A549 (cell line): Measurements from ENCODE around the gene INPPL1. TPM values are rescaled to one million over a fixed set of nuclear protein-coding genes. Genes with fewer than 3 reads are reported as not detected.

ENCODE experiments used
- ATAC-seq, 2 experiments: fragments of 200-7000 bp in 1 of 2; fragments of >200 bp in 1 of 2; cut with Nextera tagmentation in 1 of 2; cut with Tn5 transposase in 1 of 2; 3 replicates each; pipeline versions ENCODE4 v1.8.0 to v1.9.1; 2018 to 2020; ENCODE audit warnings: mild to moderate bottlenecking in 1 of 2, moderate library complexity in 1 of 2
- CTCF ChIA-PET: fragments of 300-600 bp; sonication (Branson Sonifier 250); formaldehyde crosslinking; extraction: SDS; loops from one replicate; lab custom pipeline; 2021; ENCODE audit warnings: antibody characterized with exemption, inconsistent platforms; lab: Yijun Ruan, JAX
- POLR2A ChIA-PET: fragments of 350-600 bp; formaldehyde crosslinking; extraction: SDS; loops from one replicate; lab custom pipeline; 2021; ENCODE audit warnings: antibody characterized with exemption, inconsistent platforms; lab: Yijun Ruan, JAX
- DNase-seq, 2 experiments: peaks; one replicate each; pipeline versions ENCODE4 v3.0.0 to v3.0.0-alpha.2; 2011 to 2016; ENCODE audit warnings: low read depth in 1 of 2, low spot score in 1 of 2
- FAIRE-seq: peaks from 2 replicates; lab custom pipeline; 2011; peaks lifted over from hg19 to GRCh38; lab: Jason Lieb, UNC
- H3K27ac ChIP-seq, 2 experiments: fragments of >200 bp; sonication (Bioruptor Twin); formaldehyde crosslinking; 3 replicates each; pipeline ENCODE4 v1.5.1; 2016 to 2017
- H3K4me1 ChIP-seq: fragments of >200 bp; sonication (Bioruptor Twin); formaldehyde crosslinking; 3 replicates; pipeline ENCODE4 v1.6.1; 2016
- H3K4me2 ChIP-seq: fragments of >200 bp; sonication (Bioruptor Twin); formaldehyde crosslinking; 3 replicates; pipeline ENCODE4 v1.6.1; 2016
- H3K4me3 ChIP-seq: fragments of >200 bp; sonication (Bioruptor Twin); formaldehyde crosslinking; 3 replicates; pipeline ENCODE4 v1.5.1; 2016
- H3K9me3 ChIP-seq: fragments of >200 bp; sonication (Bioruptor Twin); formaldehyde crosslinking; 3 replicates; pipeline ENCODE4 v1.6.1; 2016
- BHLHE40 ChIP-seq: IDR thresholded peaks from 2 replicates; pipeline ENCODE4 v1.6.1; 2012; ENCODE audit warnings: low read depth, low read length, inconsistent platforms
- CEBPB ChIP-seq, 2 experiments: fragments of >200 bp in 1 of 2; sonication (Bioruptor Twin) in 1 of 2; formaldehyde crosslinking in 1 of 2; IDR thresholded peaks; 2 replicates each; pipeline ENCODE4 v1.6.1; 2012 to 2016
- CHD2 ChIP-seq: fragments of 150-350 bp; IDR thresholded peaks from 2 replicates; pipeline ENCODE4 v1.6.1; 2014; ENCODE audit warnings: low read length; ENCODE audit not compliant: partially characterized antibody
- CHD4 ChIP-seq: fragments of 200-600 bp; sonication (generic); IDR thresholded peaks from 2 replicates; pipeline ENCODE4 v1.6.1; 2016; ENCODE audit warnings: antibody characterized with exemption, mild to moderate bottlenecking, borderline replicate concordance
- EHF ChIP-seq: fragments of 250-450 bp; sonication (Bioruptor Pico); IDR thresholded peaks from 2 replicates; pipeline ENCODE4 v1.5.0; 2020; ENCODE audit warnings: mild to moderate bottlenecking
- EP300 ChIP-seq, 2 experiments: fragments of >200 bp; sonication (Bioruptor Twin); formaldehyde crosslinking; IDR thresholded peaks; 2 replicates in 1 of 2; 3 replicates in 1 of 2; pipeline ENCODE4 v1.6.1; 2016 to 2017
- FOSB ChIP-seq: fragments of 250-450 bp; sonication (Bioruptor Pico); IDR thresholded peaks from 2 replicates; pipeline ENCODE4 v1.5.0; 2020; ENCODE audit warnings: mild to moderate bottlenecking, moderate library complexity
- HEYL ChIP-seq: fragments of 250-450 bp; sonication (Bioruptor Pico); IDR thresholded peaks from 2 replicates; pipeline ENCODE4 v1.8.0; 2021; ENCODE audit warnings: mild to moderate bottlenecking, moderate library complexity
- HMGXB4 ChIP-seq: fragments of 250-450 bp; sonication (Bioruptor Pico); IDR thresholded peaks from 2 replicates; pipeline ENCODE4 v1.5.0; 2021; ENCODE audit warnings: mild to moderate bottlenecking, moderate library complexity, borderline replicate concordance
- HOXA7 ChIP-seq: fragments of 250-450 bp; sonication (Bioruptor Pico); IDR thresholded peaks from 2 replicates; pipeline ENCODE4 v1.5.0; 2020; ENCODE audit warnings: mild to moderate bottlenecking, moderate library complexity
- HOXB5 ChIP-seq: fragments of 250-450 bp; sonication (Bioruptor Pico); IDR thresholded peaks from 2 replicates; pipeline ENCODE4 v1.5.0; 2020; ENCODE audit warnings: mild to moderate bottlenecking, moderate library complexity
- KDM1A ChIP-seq: fragments of 200-600 bp; sonication (generic); IDR thresholded peaks from 2 replicates; pipeline ENCODE4 v1.6.1; 2016; ENCODE audit warnings: low read depth, mild to moderate bottlenecking
- KDM5A ChIP-seq: fragments of 200-600 bp; sonication (generic); IDR thresholded peaks from 2 replicates; pipeline ENCODE4 v1.6.1; 2016; ENCODE audit warnings: antibody characterized with exemption, mild to moderate bottlenecking
- MAFK ChIP-seq: fragments of 450-650 bp; IDR thresholded peaks from 2 replicates; pipeline ENCODE4 v1.6.1; 2014; ENCODE audit not compliant: partially characterized antibody
- MAZ ChIP-seq: fragments of 150-350 bp; IDR thresholded peaks from 2 replicates; pipeline ENCODE4 v1.6.1; 2014; ENCODE audit warnings: antibody characterized with exemption, low read depth, low read length, borderline replicate concordance
- MYC ChIP-seq: IDR thresholded peaks from 2 replicates; pipeline ENCODE4 v1.6.1; 2012; ENCODE audit warnings: mild to moderate bottlenecking, inconsistent platforms, low read length, improper control_type of control experiment, borderline replicate concordance
- NFE2L2 ChIP-seq: fragments of 150-350 bp; conservative IDR thresholded peaks from 2 replicates; pipeline ENCODE4 v1.6.1; 2014; ENCODE audit warnings: low read length
- NPAS2 ChIP-seq: fragments of 250-450 bp; sonication (Bioruptor Pico); IDR thresholded peaks from 2 replicates; pipeline ENCODE4 v1.8.0; 2022; ENCODE audit warnings: mild to moderate bottlenecking, moderate library complexity, borderline replicate concordance
- RNF2 ChIP-seq: fragments of 200-600 bp; sonication (generic); IDR thresholded peaks from 2 replicates; pipeline ENCODE4 v1.6.1; 2016; ENCODE audit warnings: low read depth, mild to moderate bottlenecking, antibody characterized with exemption, moderate library complexity, borderline replicate concordance
- SMC3 ChIP-seq: fragments of >200 bp; sonication (Bioruptor Twin); formaldehyde crosslinking; IDR thresholded peaks from 3 replicates; pipeline ENCODE4 v1.6.1; 2018; ENCODE audit warnings: inconsistent platforms
- TFCP2L1 ChIP-seq: fragments of 250-450 bp; sonication (Bioruptor Pico); IDR thresholded peaks from 2 replicates; pipeline ENCODE4 v1.5.0; 2021; ENCODE audit warnings: mild to moderate bottlenecking
- TP53 ChIP-seq: fragments of 250-450 bp; sonication (Bioruptor Pico); IDR thresholded peaks from 2 replicates; pipeline ENCODE4 v1.5.0; 2021; ENCODE audit warnings: mild to moderate bottlenecking, moderate library complexity
- USF2 ChIP-seq: fragments of 450-650 bp; IDR thresholded peaks from 2 replicates; pipeline ENCODE4 v1.6.1; 2014; ENCODE audit warnings: antibody characterized with exemption
- WGBS: methylation state at CpG from one replicate; pipeline ENCODE4 v1.1.6; 2017; ENCODE audit errors: missing lambda C conversion rate; 5-methylcytosine and 5-hydroxymethylcytosine counted together
- polyA plus RNA-seq, 4 experiments: library from polyadenylated mRNA; depleted of rRNA in 3 of 4; stranded (reverse); fragments of >200 nt; fragmentation: RNase III in 1 of 4; extraction: RNeasy Plus Mini Kit Qiagen cat#74134 plus additional on column Dnase treatment in 1 of 4; gene quantifications; 2 replicates in 3 of 4; 3 replicates in 1 of 4; pipeline ENCODE4 v1.2.3, GENCODE V29; 2011 to 2017
- TF ChIP-seq, protein P1 (sequence below): IDR thresholded peaks from 2 replicates; pipeline ENCODE4 v1.6.1; 2012; ENCODE audit warnings: low read depth, borderline replicate concordance
- TF ChIP-seq, protein P2 (sequence below): IDR thresholded peaks from 2 replicates; pipeline ENCODE4 v1.6.1; 2012
- TF ChIP-seq, protein P3 (sequence below): fragments of >200 bp; sonication (Bioruptor Twin); formaldehyde crosslinking; IDR thresholded peaks from 2 replicates; pipeline ENCODE4 v1.6.1; 2016

INPPL1 gene
- polyA plus RNA-seq, 2 of the 4 experiments (the other 2 are of a cell fraction): 67.4 to 103 TPM

- TF ChIP-seq NFE2L2: no peak
- TF ChIP-seq, protein P1, sequence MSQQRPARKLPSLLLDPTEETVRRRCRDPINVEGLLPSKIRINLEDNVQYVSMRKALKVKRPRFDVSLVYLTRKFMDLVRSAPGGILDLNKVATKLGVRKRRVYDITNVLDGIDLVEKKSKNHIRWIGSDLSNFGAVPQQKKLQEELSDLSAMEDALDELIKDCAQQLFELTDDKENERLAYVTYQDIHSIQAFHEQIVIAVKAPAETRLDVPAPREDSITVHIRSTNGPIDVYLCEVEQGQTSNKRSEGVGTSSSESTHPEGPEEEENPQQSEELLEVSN: no peak
- no peak for TF ChIP-seq HMGXB4 (CRISPR knock-in tag)
- no peak for TF ChIP-seq EP300 (IDR thresholded peaks at IDR 0.05)
- TF ChIP-seq HOXA7 (CRISPR knock-in tag): no peak
- TF ChIP-seq, all 56 proteins: peak for 0
Observed at GRCh38 chr11:72249961-72250360, 25.4 kb downstream of the INPPL1 start (continued).

DNA sequence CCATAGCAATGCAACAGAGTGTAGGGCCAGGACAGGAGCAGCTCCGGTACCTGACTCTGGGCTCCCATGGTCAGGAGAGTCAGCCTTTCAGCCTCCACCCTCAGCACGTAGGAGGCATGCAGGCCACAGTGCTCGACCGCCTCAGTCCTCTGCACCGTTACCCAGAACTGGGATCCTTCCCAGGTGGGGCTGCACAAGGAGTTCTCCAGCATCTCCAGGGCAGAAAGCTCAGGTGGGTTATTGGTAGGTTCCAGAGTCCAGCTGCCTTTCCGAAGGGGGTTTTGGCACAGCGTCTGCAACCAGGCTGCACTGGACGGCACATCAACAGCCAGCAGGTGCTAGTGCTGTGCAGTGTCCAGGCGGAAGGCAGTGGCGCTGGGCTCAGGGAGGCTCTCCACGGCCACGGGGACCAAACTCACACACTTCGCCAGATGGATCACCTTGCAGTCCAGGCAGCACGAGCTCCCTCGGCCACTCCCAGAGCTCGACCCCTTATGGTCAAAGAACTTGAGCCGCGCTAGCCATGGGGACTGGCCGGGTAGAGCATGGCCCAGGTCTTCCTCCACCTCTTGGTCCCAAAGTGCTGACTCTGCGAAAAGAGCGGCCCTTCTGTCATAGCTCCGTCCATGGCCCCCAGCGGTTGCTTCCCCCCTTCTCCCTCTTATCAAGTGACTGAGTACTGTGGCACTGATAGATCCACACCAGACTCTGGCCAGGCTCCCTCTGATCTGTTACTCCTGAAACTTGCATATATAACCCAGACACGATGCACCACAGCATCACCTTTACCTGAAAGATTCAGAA, 26.3 kb downstream of the INPPL1 start:
- POLR2A ChIA-PET: no interaction called here
- Histone ChIP-seq H3K9me3 (peaks cover 7% of the 10 kb centered on the region; the same call in 1 of the 3 replicates), H3K4me3 (no peak overlapping the region), H3K4me2 (no peak overlapping the region)
- CTCF ChIA-PET: interaction anchor here (0.8 to 1.6 kb wide), 7 partner anchors 10 to 225 kb away, joined by 3 to 4 read pairs (median 3); no protein-coding TSS in a partner anchor
- TF ChIP-seq, protein P2, sequence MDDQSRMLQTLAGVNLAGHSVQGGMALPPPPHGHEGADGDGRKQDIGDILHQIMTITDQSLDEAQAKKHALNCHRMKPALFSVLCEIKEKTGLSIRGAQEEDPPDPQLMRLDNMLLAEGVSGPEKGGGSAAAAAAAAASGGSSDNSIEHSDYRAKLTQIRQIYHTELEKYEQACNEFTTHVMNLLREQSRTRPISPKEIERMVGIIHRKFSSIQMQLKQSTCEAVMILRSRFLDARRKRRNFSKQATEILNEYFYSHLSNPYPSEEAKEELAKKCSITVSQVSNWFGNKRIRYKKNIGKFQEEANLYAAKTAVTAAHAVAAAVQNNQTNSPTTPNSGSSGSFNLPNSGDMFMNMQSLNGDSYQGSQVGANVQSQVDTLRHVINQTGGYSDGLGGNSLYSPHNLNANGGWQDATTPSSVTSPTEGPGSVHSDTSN: no peak
- no peak for TF ChIP-seq TFCP2L1 (CRISPR knock-in tag)
- TF ChIP-seq EHF (CRISPR knock-in tag): no peak
- TF ChIP-seq HOXB5 (CRISPR knock-in tag): no peak
- TF ChIP-seq EP300 (IDR thresholded peaks at IDR 0.05): no peak
- no peak for TF ChIP-seq KDM5A
- peak; percentile 96 for TF ChIP-seq MAFK
- TF ChIP-seq, all 56 proteins: peak for 1
- no peak for FAIRE-seq
- ATAC-seq: peak in 1 of 2 experiments; percentile 42; a peak in 2 of 6 replicates
- Histone ChIP-seq H3K27ac (no peak overlapping the region), H3K4me1 (no peaks in the 10 kb centered on the region)
- no peak for DNase-seq
- 70% methylated on average over 13 of the region's 24 CpGs for WGBS

DNA sequence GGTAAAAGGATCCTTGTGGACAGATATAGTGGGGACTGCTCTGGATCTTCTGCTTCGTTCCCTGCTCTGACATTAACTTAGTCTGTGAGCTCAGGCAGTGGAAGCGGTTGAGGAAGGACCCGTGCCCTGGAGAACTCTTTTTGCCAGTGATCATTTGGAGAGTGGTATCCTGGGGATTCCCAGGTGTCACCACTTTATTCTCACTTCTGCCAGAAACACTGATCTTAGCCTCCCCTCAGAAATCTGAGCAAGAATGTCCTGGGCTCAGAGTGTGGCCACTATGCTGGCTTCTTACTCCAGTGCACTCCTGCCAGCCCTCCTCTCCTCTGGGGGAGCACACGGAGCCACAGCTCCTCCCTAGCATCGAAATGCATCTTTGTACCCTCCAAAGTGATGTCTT, 27.0 kb downstream of the INPPL1 start:
- TF ChIP-seq SMC3 (no peak), FOSB (CRISPR knock-in tag) (no peak), RNF2 (no peak), CHD2 (no peak), EP300 (IDR thresholded peaks at IDR 0.05) (no peak), CHD4 (no peak), BHLHE40 (no peak), HEYL (CRISPR knock-in tag) (no peak), KDM1A (no peak), USF2 (no peak), CEBPB (IDR thresholded peaks at IDR 0.05) (no peak), NPAS2 (CRISPR knock-in tag) (no peak), MYC (no peak), HOXB5 (CRISPR knock-in tag) (no peak), MAZ (no peak), HOXA7 (CRISPR knock-in tag) (no peak), TP53 (CRISPR knock-in tag) (no peak)
- TF ChIP-seq, protein P3, sequence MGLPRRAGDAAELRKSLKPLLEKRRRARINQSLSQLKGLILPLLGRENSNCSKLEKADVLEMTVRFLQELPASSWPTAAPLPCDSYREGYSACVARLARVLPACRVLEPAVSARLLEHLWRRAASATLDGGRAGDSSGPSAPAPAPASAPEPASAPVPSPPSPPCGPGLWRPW: no peak
- TF ChIP-seq, all 56 proteins: peak for 0
- Histone ChIP-seq H3K4me2 (no peak overlapping the region), H3K4me1 (no peaks in the 10 kb centered on the region), H3K9me3 (peaks cover 7% of the 10 kb centered on the region; the same call in 1 of the 3 replicates), H3K4me3 (no peak overlapping the region), H3K27ac (no peak overlapping the region)
- WGBS: 52% methylated on average over 5 of the region's 5 CpGs
- no peak for FAIRE-seq
- no peak for DNase-seq
- ChIA-PET POLR2A (no interaction called here), CTCF (interaction anchor here (0.6 to 1.2 kb wide), 4 partner anchors 68 to 1619 kb away, joined by 3 to 4 read pairs (median 3); no protein-coding TSS in a partner anchor)
- ATAC-seq: no peak
